Tibial nerve (tissue), 4 donors: Measurements from ENCODE around the gene ANP32B. TPM values are rescaled to one million over a fixed set of nuclear protein-coding genes. Genes with fewer than 3 reads are reported as not detected.

Experiments used
- DNase-seq, 2 donors: peaks; one replicate each; pipeline ENCODE4 v3.0.0-alpha.2; 2019; ENCODE audit warnings: low spot score in 2 of 2
- H3K27ac ChIP-seq, 4 donors: fragments of 200-600 bp; sonication (generic) in 3 of 4; one replicate each; pipeline ENCODE4 v1.5.1; 2017 to 2019; ENCODE audit warnings: mild to moderate bottlenecking in 1 of 4
- H3K27me3 ChIP-seq, 2 donors: fragments of 200-600 bp; sonication (generic) in 1 of 2; one replicate each; pipeline versions ENCODE4 v1.5.1 to v1.6.0; 2017 to 2019
- H3K36me3 ChIP-seq, 3 donors: fragments of 200-600 bp; sonication (generic); one replicate each; pipeline ENCODE4 v1.5.1; 2018 to 2019
- H3K4me1 ChIP-seq, 4 donors: fragments of 200-600 bp; sonication (generic) in 3 of 4; one replicate each; pipeline ENCODE4 v1.5.1; 2017 to 2019
- H3K4me3 ChIP-seq, 4 donors: fragments of 200-600 bp; sonication (generic) in 3 of 4; one replicate each; pipeline ENCODE4 v1.5.1; 2017 to 2019; ENCODE audit warnings: mild to moderate bottlenecking in 1 of 4, moderate library complexity in 1 of 4
- H3K9me3 ChIP-seq, 4 donors: fragments of 200-600 bp; sonication (generic) in 3 of 4; one replicate each; pipeline ENCODE4 v1.5.1; 2017 to 2019
- EP300 ChIP-seq, 2 donors: sonication (generic); formaldehyde crosslinking; IDR thresholded peaks; one replicate each; pipeline ENCODE4 v1.6.1; 2017; ENCODE audit warnings: antibody characterized with exemption in 2 of 2, mild to moderate bottlenecking in 1 of 2
- POLR2A ChIP-seq, 2 donors: fragments of 450-650 bp; IDR thresholded peaks; one replicate each; pipeline ENCODE4 v1.6.1; 2017; ENCODE audit warnings: antibody characterized with exemption in 2 of 2, mild to moderate bottlenecking in 2 of 2, moderate library complexity in 2 of 2
- WGBS, 2 donors: methylation state at CpG; one replicate each; pipeline ENCODE4 v1.1.5; 2018; 5-methylcytosine and 5-hydroxymethylcytosine counted together
- total RNA-seq, 4 donors: library from RNA; depleted of rRNA; stranded (reverse); fragments of >200 nt; gene quantifications; one replicate each; pipeline ENCODE4 v1.1.0, GENCODE V29; 2016
- TF ChIP-seq, protein P1 (sequence below), 5 experiments: fragments of 200-600 bp in 3 of 5; fragments of 450-650 bp in 2 of 5; sonication (generic) in 3 of 5; IDR thresholded peaks; one replicate each; pipeline ENCODE4 v1.5.1; 2016 to 2019; ENCODE audit warnings: antibody characterized with exemption in 5 of 5, mild to moderate bottlenecking in 3 of 5, moderate library complexity in 2 of 5

The ANP32B gene
- total RNA-seq, 4 donors from 2014 or later = 39.0 to 59.4 (median 51.8) TPM

DNA sequence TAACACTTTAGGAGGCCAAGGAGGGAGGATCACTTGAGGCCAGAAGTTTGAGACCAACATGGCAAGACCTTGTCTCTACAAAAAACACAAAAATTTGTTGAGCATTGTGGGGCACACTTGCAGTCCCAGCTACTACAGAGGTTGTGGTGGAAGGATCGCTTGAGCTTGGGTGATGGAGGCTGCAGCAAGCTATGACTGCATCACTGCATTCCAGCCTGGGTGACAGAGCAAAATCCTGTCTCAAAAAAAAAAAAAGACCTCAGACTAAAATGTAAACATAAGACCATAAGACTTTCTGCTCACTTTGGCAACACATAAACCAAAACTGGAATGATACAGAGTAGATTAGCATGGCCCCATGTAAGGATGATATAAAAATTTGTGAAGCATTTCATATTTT lies 48.8 kb downstream of the ANP32B start:
- Histone ChIP-seq H3K36me3 (no peaks in the 10 kb centered on the region), H3K9me3 (no peaks in the 10 kb centered on the region), H3K4me1 (peaks cover 0 to 6% (median 0%) of the 10 kb centered on the region in 4 donors), H3K27me3 (no peaks in the 10 kb centered on the region), H3K4me3 (no peak overlapping the region), H3K27ac (no peak overlapping the region)
- WGBS, 2 donors = 77 to 90% methylated on average over 1 of the region's 1 CpG
- TF ChIP-seq POLR2A (IDR thresholded peaks at IDR 0.05) = no peak
- no peak for TF ChIP-seq EP300 (IDR thresholded peaks at IDR 0.05)
- TF ChIP-seq, protein P1, sequence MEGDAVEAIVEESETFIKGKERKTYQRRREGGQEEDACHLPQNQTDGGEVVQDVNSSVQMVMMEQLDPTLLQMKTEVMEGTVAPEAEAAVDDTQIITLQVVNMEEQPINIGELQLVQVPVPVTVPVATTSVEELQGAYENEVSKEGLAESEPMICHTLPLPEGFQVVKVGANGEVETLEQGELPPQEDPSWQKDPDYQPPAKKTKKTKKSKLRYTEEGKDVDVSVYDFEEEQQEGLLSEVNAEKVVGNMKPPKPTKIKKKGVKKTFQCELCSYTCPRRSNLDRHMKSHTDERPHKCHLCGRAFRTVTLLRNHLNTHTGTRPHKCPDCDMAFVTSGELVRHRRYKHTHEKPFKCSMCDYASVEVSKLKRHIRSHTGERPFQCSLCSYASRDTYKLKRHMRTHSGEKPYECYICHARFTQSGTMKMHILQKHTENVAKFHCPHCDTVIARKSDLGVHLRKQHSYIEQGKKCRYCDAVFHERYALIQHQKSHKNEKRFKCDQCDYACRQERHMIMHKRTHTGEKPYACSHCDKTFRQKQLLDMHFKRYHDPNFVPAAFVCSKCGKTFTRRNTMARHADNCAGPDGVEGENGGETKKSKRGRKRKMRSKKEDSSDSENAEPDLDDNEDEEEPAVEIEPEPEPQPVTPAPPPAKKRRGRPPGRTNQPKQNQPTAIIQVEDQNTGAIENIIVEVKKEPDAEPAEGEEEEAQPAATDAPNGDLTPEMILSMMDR (IDR thresholded peaks at IDR 0.05) = no peak
- no peak for DNase-seq

DNA sequence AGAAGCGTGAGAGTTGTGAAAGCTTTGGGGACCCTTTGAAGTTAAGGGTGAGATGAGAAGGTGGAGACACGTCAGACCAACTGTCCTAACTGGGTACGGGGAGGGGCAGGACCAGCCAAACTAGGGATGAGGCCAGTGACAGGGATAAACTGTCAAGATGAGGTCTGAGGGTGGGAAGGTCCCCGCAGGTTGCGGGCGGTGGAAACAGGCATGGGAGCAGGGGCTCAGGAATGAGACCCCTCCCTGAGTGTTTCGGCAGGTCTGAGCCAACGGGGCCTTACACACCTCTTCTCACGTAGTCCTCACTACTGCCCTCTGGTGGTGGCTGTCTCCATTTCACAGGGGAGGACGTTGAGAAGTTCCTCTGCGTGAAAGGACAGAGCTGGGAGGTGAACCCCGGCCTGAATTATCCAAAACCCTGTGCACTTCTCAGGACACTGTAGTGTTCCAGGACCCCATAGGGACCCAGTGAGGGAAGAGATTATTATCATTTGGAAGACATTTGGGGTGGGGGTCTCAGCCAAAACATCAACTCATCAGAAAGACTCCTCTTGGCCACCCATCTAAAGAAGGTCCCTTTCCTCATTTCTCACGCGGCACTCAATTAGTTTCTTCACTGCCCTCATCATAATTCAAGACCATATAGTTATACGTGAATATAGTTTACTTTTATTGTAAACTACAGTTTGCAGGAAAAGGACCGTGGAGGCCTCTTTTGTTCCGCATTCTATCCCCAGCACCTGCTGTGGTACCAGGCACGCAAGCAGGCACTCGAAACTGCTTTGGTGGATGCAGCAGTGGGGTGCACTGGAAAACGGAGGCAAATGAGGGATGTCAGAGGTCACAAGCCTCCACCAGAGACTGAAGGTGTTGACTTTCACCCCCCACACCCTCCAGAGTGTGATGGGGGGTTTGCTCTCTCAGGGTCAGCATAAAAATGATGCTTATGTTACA lies 51.7 kb downstream of the ANP32B start:
- peaks cover 0 to 6% (median 0%) of the 10 kb centered on the region in 4 donors for H3K4me1 ChIP-seq
- H3K9me3 ChIP-seq = no peaks in the 10 kb centered on the region
- peak; percentile 85 to 97 for DNase-seq
- no peak overlapping the region for H3K27ac ChIP-seq
- H3K4me3 ChIP-seq = no peak overlapping the region
- no peaks in the 10 kb centered on the region for H3K27me3 ChIP-seq
- no peaks in the 10 kb centered on the region for H3K36me3 ChIP-seq
- WGBS, 2 donors = 36 to 37% methylated on average over 20 of the region's 20 CpGs
- TF ChIP-seq EP300 (IDR thresholded peaks at IDR 0.05) = peak in 1 of 2 donors; percentile 41
- TF ChIP-seq POLR2A (IDR thresholded peaks at IDR 0.05) = no peak
- TF ChIP-seq, protein P1 (IDR thresholded peaks at IDR 0.05) = peak; percentile 77 to 90 (median 80)

DNA sequence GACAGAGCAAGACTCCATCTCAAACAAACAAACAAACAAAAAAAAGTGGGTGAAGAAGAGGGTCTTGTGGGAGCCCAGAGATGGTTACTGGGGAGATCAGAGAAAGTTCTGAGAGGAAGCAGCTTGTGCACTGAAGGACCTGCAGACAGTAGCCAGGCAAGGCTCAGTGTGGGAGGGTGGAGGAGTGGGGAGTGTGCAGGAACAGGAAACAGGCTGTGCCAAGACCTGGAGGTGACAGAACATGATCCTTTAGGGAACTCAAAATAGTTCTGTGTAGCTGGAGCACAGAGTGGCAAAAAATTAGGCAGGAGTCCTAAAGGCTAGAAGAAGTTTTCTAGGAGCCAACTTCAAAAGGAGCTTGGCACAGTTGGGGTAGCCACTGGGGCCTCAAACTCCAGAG lies 54.2 kb downstream of the ANP32B start:
- Histone ChIP-seq H3K27ac (peak overlapping the region in 1 of 4 donors; percentile 35), H3K4me1 (peaks cover 0 to 6% (median 0%) of the 10 kb centered on the region in 4 donors), H3K9me3 (no peaks in the 10 kb centered on the region), H3K4me3 (no peak overlapping the region), H3K36me3 (no peaks in the 10 kb centered on the region), H3K27me3 (no peaks in the 10 kb centered on the region)
- TF ChIP-seq POLR2A (IDR thresholded peaks at IDR 0.05) (no peak), EP300 (IDR thresholded peaks at IDR 0.05) (no peak)
- TF ChIP-seq, protein P1 (IDR thresholded peaks at IDR 0.05) = no peak
- no peak for DNase-seq

DNA sequence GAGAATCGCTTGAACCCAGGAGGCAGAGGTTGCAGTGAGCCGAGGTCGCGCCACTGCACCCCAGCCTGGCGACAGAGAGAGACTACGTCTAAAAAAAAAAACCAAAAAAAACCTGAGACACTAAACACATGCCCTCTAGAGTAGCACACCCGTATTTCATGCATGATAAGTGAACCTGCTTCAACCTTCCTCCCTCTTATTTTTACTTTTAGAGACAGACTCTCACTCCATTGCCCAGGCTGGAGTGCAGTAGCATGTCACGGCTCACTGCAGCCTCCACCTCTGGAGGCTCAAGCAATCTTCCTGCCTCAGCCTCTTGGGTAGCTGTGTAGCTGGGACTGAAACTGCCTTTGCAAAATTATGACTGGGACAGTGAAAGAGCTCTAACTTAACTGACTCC lies 55.8 kb downstream of the ANP32B start:
- H3K27ac ChIP-seq = no peak overlapping the region
- WGBS, 2 donors = 76 to 77% methylated on average over 8 of the region's 8 CpGs
- no peak for DNase-seq
- H3K4me3 ChIP-seq = no peak overlapping the region
- TF ChIP-seq, protein P1 (IDR thresholded peaks at IDR 0.05) = no peak
- no peak for TF ChIP-seq POLR2A (IDR thresholded peaks at IDR 0.05)
- no peak for TF ChIP-seq EP300 (IDR thresholded peaks at IDR 0.05)
- no peaks in the 10 kb centered on the region for H3K9me3 ChIP-seq
- H3K36me3 ChIP-seq = no peaks in the 10 kb centered on the region
- peaks cover 0 to 6% (median 0%) of the 10 kb centered on the region in 4 donors for H3K4me1 ChIP-seq
- no peaks in the 10 kb centered on the region for H3K27me3 ChIP-seq

DNA sequence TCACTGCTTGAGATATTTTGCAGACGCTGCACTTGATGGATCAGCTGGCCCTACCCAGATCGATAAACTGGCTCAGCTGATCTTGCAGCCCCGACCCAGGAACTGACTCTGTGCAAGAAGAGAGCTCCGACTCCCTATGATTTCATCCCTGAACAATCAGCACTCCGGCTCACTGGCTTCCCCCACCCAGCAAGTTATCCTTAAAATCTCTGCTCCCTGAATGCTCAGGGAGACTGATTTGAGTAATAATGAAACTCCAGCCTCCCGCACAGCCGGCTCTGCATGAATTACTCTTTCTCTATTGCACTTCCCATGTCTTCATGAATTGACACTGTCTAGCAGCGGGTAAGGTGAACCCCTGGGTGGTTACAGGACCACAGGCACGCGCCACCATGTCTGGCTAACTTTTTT lies 56.5 kb downstream of the ANP32B start:
- WGBS, 2 donors = 63% methylated on average over 10 of the region's 10 CpGs
- no peaks in the 10 kb centered on the region for H3K9me3 ChIP-seq
- H3K36me3 ChIP-seq = no peaks in the 10 kb centered on the region
- peaks cover 0 to 5% (median 0%) of the 10 kb centered on the region in 4 donors for H3K4me1 ChIP-seq
- no peak for DNase-seq
- H3K27ac ChIP-seq = no peak overlapping the region
- TF ChIP-seq, protein P1 (IDR thresholded peaks at IDR 0.05) = no peak
- no peak for TF ChIP-seq EP300 (IDR thresholded peaks at IDR 0.05)
- no peak for TF ChIP-seq POLR2A (IDR thresholded peaks at IDR 0.05)
- H3K27me3 ChIP-seq = no peaks in the 10 kb centered on the region
- H3K4me3 ChIP-seq = no peak overlapping the region
